DOHH2 (cell line): ENCODE data around the gene GMDS.

Experiments used
- H3F3A ChIP-seq: fragments of 200-600 bp; sonication (generic), shearing (Covaris generic); 2 replicates; pipeline ENCODE4 v1.6.0; 2016; ENCODE audit warnings: antibody characterized with exemption, mild to moderate bottlenecking; ENCODE audit not compliant: control insufficient read depth, insufficient read depth
- H3K27ac ChIP-seq: fragments of 200-600 bp; sonication (generic); 2 replicates; pipeline ENCODE4 v1.5.1; 2014; ENCODE audit warnings: low read depth, mild to moderate bottlenecking, low read length, moderate library complexity
- H3K27me3 ChIP-seq: fragments of 200-600 bp; sonication (generic); 2 replicates; pipeline ENCODE4 v1.6.1; 2014; ENCODE audit warnings: mild to moderate bottlenecking, low read length, mixed read lengths; ENCODE audit not compliant: control insufficient read depth
- H3K36me3 ChIP-seq: fragments of 200-600 bp; sonication (generic); 2 replicates; pipeline ENCODE4 v1.6.1; 2014; ENCODE audit warnings: mild to moderate bottlenecking, low read length, moderate library complexity, mixed read lengths; ENCODE audit not compliant: control insufficient read depth
- H3K4me1 ChIP-seq: fragments of 200-600 bp; sonication (generic); 2 replicates; pipeline ENCODE4 v1.6.1; 2014; ENCODE audit warnings: mild to moderate bottlenecking, low read length, mixed read lengths; ENCODE audit not compliant: control insufficient read depth
- H3K4me2 ChIP-seq: fragments of 200-600 bp; sonication (generic); 2 replicates; pipeline ENCODE4 v1.6.0; 2014; ENCODE audit warnings: mild to moderate bottlenecking, low read length, moderate library complexity
- H3K4me3 ChIP-seq: fragments of 200-600 bp; sonication (generic); 2 replicates; pipeline ENCODE4 v1.5.1; 2014; ENCODE audit warnings: mild to moderate bottlenecking, low read length, mixed read lengths
- H3K79me2 ChIP-seq: fragments of 200-600 bp; sonication (generic); 2 replicates; pipeline ENCODE4 v1.6.1; 2014; ENCODE audit warnings: mild to moderate bottlenecking, low read length, mixed read lengths; ENCODE audit not compliant: control insufficient read depth
- H3K9me2 ChIP-seq: fragments of 200-600 bp; sonication (generic); replicated peaks from 2 replicates; pipeline ENCODE4 v1.6.1; 2014; ENCODE audit warnings: mild to moderate bottlenecking, low read length, mixed read lengths; ENCODE audit not compliant: control insufficient read depth
- H3K9me3 ChIP-seq: fragments of 200-600 bp; sonication (generic); 2 replicates; pipeline ENCODE4 v1.6.1; 2014; ENCODE audit warnings: antibody characterized with exemption, low read length, mixed read lengths; ENCODE audit not compliant: control insufficient read depth, insufficient read depth
- H4K20me1 ChIP-seq: fragments of 200-600 bp; sonication (generic); 2 replicates; pipeline ENCODE4 v1.6.0; 2014; ENCODE audit warnings: low read depth, mild to moderate bottlenecking, antibody characterized with exemption, low read length, moderate library complexity; ENCODE audit not compliant: control insufficient read depth, insufficient read depth
- CTCF ChIP-seq: fragments of 200-600 bp; sonication (generic); IDR thresholded peaks from one replicate; pipeline ENCODE4 v1.5.1; 2014; ENCODE audit warnings: antibody characterized with exemption, mild to moderate bottlenecking, low read depth, low read length; ENCODE audit not compliant: poor library complexity, severe bottlenecking
- EZH2phosphoT487 ChIP-seq: fragments of 200-600 bp; sonication (generic); IDR thresholded peaks from 2 replicates; pipeline ENCODE4 v1.6.1; 2017; ENCODE audit warnings: borderline replicate concordance, mild to moderate bottlenecking, antibody characterized with exemption, low read length, moderate library complexity, mixed read lengths

Gene GMDS

GRCh38 chr6:1600063-1600763 lies 645.2 kb downstream of the GMDS start:
- Histone ChIP-seq H4K20me1 (no peaks in the 10 kb centered on the region), H3K27ac (no peak overlapping the region), H3K4me1 (peaks cover 3% of the 10 kb centered on the region; the same call in 1 of the 2 replicates), H3K9me3 (no peaks in the 10 kb centered on the region), H3K4me2 (no peak overlapping the region), H3K36me3 (no peaks in the 10 kb centered on the region), H3K27me3 (peaks cover 32% of the 10 kb centered on the region), H3K9me2 (no peaks in the 10 kb centered on the region), H3K79me2 (no peaks in the 10 kb centered on the region), H3K4me3 (no peak overlapping the region), H3F3A (no peaks in the 10 kb centered on the region)
- TF ChIP-seq EZH2phosphoT487 = no peak
- no peak for TF ChIP-seq CTCF

GRCh38 chr6:1599469-1599868 lies 645.9 kb downstream of the GMDS start:
- Histone ChIP-seq H3K27me3 (peaks cover 25% of the 10 kb centered on the region), H3K4me1 (peaks cover 3% of the 10 kb centered on the region; the same call in 1 of the 2 replicates), H4K20me1 (no peaks in the 10 kb centered on the region), H3K4me3 (no peak overlapping the region), H3K36me3 (no peaks in the 10 kb centered on the region), H3F3A (no peaks in the 10 kb centered on the region), H3K9me2 (no peaks in the 10 kb centered on the region), H3K27ac (no peak overlapping the region), H3K79me2 (no peaks in the 10 kb centered on the region), H3K4me2 (no peak overlapping the region), H3K9me3 (no peaks in the 10 kb centered on the region)
- TF ChIP-seq EZH2phosphoT487 = no peak
- TF ChIP-seq CTCF = no peak

- Histone ChIP-seq H3K79me2 (no peaks in the 10 kb centered on the region), H3K4me3 (no peak overlapping the region), H3K9me2 (no peaks in the 10 kb centered on the region), H3K9me3 (no peaks in the 10 kb centered on the region), H3K4me2 (no peak overlapping the region), H4K20me1 (no peaks in the 10 kb centered on the region), H3F3A (no peaks in the 10 kb centered on the region), H3K27me3 (peaks cover 21% of the 10 kb centered on the region), H3K36me3 (no peaks in the 10 kb centered on the region), H3K27ac (no peak overlapping the region), H3K4me1 (peaks cover 3% of the 10 kb centered on the region; the same call in 1 of the 2 replicates)
- TF ChIP-seq CTCF (no peak), EZH2phosphoT487 (no peak)
Observed at GRCh38 chr6:1598886-1599285, 646.5 kb downstream of the GMDS start.
